ENCODE results near the gene ATP9B. TPM values are rescaled to one million over a fixed set of nuclear protein-coding genes. Genes with fewer than 3 reads are reported as not detected.
"Not testable (repeated sequence)": the region's sequence is repeated elsewhere in the genome, so short reads cannot be mapped to it uniquely, and the experiment has no call there.

Gene ATP9B
- polyA plus RNA-seq, 1 of the 3 experiments (the other 2 are of a cell fraction), result 11.2 TPM

- H3F3A ChIP-seq (replicated peaks; ENCODE audit: insufficient read depth), result no peaks in the 10 kb centered on the region
- 84% methylated on average over 7 of the region's 8 CpGs for WGBS (ENCODE audit: low lambda C conversion rate)
- ChIA-PET CTCF (interaction anchor here (0.9 kb wide), 1 partner anchor 21 kb away, joined by 3 read pairs; no protein-coding TSS in a partner anchor), POLR2A (interaction anchor here (0.5 kb wide), 1 partner anchor 206 kb away, joined by 3 read pairs; no protein-coding TSS in a partner anchor)
- H3K27me3 ChIP-seq (ENCODE audit: insufficient read depth), result no peaks in the 10 kb centered on the region
- H2AFZ ChIP-seq (ENCODE audit: low read depth), result no peak overlapping the region
- no peaks in the 10 kb centered on the region for H3K9me2 ChIP-seq
- no peak overlapping the region for H3K9ac ChIP-seq
- H3K4me2 ChIP-seq, result no peak overlapping the region
- DNase-seq, result no peak
- H3K27ac ChIP-seq (ENCODE audit: low read depth in 2 of 2, low read length in 1 of 2), result no peak overlapping the region
- no peaks in the 10 kb centered on the region for H3K9me3 ChIP-seq
- no peak overlapping the region for H3K4me3 ChIP-seq (ENCODE audit: low read depth in 2 of 2, low read length in 1 of 2)
- H3K79me2 ChIP-seq (ENCODE audit: insufficient read depth), result no peaks in the 10 kb centered on the region
- H4K20me1 ChIP-seq (ENCODE audit: insufficient read depth), result no peaks in the 10 kb centered on the region
- no peaks in the 10 kb centered on the region; a peak in 1 of 4 replicates for H3K4me1 ChIP-seq (ENCODE audit: control insufficient read depth in 1 of 2, insufficient read depth in 2 of 2, low read depth in 1 of 2, low read length in 1 of 2)
- H3K36me3 ChIP-seq (replicated peaks in 1 of 2; ENCODE audit: control insufficient read depth in 1 of 2, insufficient read depth in 2 of 2, low read length in 1 of 2), result peaks cover 0 to 9% of the 10 kb centered on the region in 2 experiments
- TF ChIP-seq GABPA (IDR thresholded peaks at IDR 0.05; ENCODE audit: low read depth), result no peak
- no peak for TF ChIP-seq FOXM1 (IDR thresholded peaks at IDR 0.05; ENCODE audit: low read depth)
- no peak for TF ChIP-seq SMC3 (IDR thresholded peaks at IDR 0.05; ENCODE audit: low read depth, low read length)
- no peak for TF ChIP-seq ELF1 (IDR thresholded peaks at IDR 0.05)
- no peak for TF ChIP-seq TEAD4 (IDR thresholded peaks at IDR 0.05; ENCODE audit: borderline replicate concordance, insufficient read depth)
- TF ChIP-seq EP300 (IDR thresholded peaks at IDR 0.05; ENCODE audit: borderline replicate concordance in 1 of 2, low read depth in 1 of 2, low read length in 1 of 2), result no peak
Observed at GRCh38 chr18:79169958-79170555, 100.9 kb downstream of the ATP9B start.

- H3K9me2 ChIP-seq; POLR2A ChIA-PET; H4K20me1 ChIP-seq (ENCODE audit: insufficient read depth); H3K27me3 ChIP-seq (ENCODE audit: insufficient read depth); H3K27ac ChIP-seq (ENCODE audit: low read depth in 2 of 2, low read length in 1 of 2); H2AFZ ChIP-seq (ENCODE audit: low read depth); DNase-seq; CTCF ChIA-PET; H3K4me3 ChIP-seq (ENCODE audit: low read depth in 2 of 2, low read length in 1 of 2); H3K36me3 ChIP-seq (replicated peaks in 1 of 2; ENCODE audit: control insufficient read depth in 1 of 2, insufficient read depth in 2 of 2, low read length in 1 of 2); H3K9ac ChIP-seq; H3F3A ChIP-seq (replicated peaks; ENCODE audit: insufficient read depth); H3K9me3 ChIP-seq; H3K79me2 ChIP-seq (ENCODE audit: insufficient read depth); H3K4me1 ChIP-seq (ENCODE audit: control insufficient read depth in 1 of 2, insufficient read depth in 2 of 2, low read depth in 1 of 2, low read length in 1 of 2); H3K4me2 ChIP-seq: not testable (repeated sequence)
- 98% methylated on average over 22 of the region's 27 CpGs for WGBS (ENCODE audit: low lambda C conversion rate)
Observed at GRCh38 chr18:79172331-79172730, 103.1 kb downstream of the ATP9B start.

- Histone ChIP-seq H3F3A (replicated peaks; ENCODE audit: insufficient read depth) (no peaks in the 10 kb centered on the region), H2AFZ (ENCODE audit: low read depth) (no peak overlapping the region), H3K4me1 (ENCODE audit: control insufficient read depth in 1 of 2, insufficient read depth in 2 of 2, low read depth in 1 of 2, low read length in 1 of 2) (peaks cover 0 to 5% of the 10 kb centered on the region in 2 experiments; a peak in 1 of 4 replicates), H3K36me3 (replicated peaks in 1 of 2; ENCODE audit: control insufficient read depth in 1 of 2, insufficient read depth in 2 of 2, low read length in 1 of 2) (no peaks in the 10 kb centered on the region), H3K4me3 (ENCODE audit: low read depth in 2 of 2, low read length in 1 of 2) (no peak overlapping the region), H3K27me3 (ENCODE audit: insufficient read depth) (no peaks in the 10 kb centered on the region), H3K9me2 (no peaks in the 10 kb centered on the region), H3K9me3 (no peaks in the 10 kb centered on the region), H3K4me2 (no peak overlapping the region), H4K20me1 (ENCODE audit: insufficient read depth) (no peaks in the 10 kb centered on the region), H3K27ac (ENCODE audit: low read depth in 2 of 2, low read length in 1 of 2) (no peak overlapping the region), H3K9ac (no peak overlapping the region), H3K79me2 (ENCODE audit: insufficient read depth) (no peaks in the 10 kb centered on the region)
- POLR2A ChIA-PET, result no interaction called here
- DNase-seq, result no peak
- CTCF ChIA-PET, result no interaction called here
- TF ChIP-seq JUND (IDR thresholded peaks at IDR 0.05), result no peak
- TF ChIP-seq ELF1 (IDR thresholded peaks at IDR 0.05), result no peak
- TF ChIP-seq RAD21 (IDR thresholded peaks at IDR 0.05; ENCODE audit: low read length), result no peak
- WGBS (ENCODE audit: low lambda C conversion rate), result 90% methylated on average over 2 of the region's 2 CpGs
Observed at GRCh38 chr18:79173742-79174141, 104.5 kb downstream of the ATP9B start.
